ENCODE data around the gene TMEM50B.

Gene TMEM50B

DNA sequence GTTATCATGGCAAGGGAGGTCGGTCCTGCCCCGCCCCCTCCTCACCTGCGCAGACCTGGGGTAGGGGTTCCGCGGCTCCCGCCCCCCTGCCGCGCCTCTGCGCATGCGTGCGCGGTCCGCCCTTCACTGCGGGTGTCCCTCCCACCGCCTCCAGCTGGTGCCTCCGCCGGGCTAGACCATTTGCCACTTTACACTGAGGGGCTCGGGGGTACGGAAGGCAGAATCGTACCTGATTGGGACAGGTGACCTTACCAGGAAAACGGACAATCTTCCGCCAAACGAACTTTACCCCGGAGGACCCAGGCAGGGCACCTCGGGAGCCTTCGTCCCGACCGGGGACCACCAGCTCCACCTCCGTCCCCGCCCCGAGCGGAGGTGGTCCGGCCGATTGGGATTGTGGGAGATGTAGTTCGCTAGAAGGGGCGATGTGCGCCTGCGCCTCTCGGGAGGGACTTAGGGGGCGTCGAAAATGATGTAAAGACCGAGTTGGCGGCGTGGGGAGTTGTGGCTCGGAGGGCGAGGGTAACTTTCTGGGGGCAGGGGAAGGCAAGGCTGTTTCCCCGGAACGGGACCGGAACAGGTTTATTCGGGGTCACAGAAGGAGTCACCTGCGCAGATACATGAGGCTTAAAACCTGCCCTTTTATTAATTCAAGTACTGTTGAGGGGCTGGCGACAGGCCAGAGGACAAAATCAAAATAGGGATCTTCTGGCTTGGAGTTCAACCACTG, 11.8 kb upstream of the TMEM50B start, which contains the start of gene DNAJC28:
TSS of gene DNAJC28 (minus strand) at position 344 of the 730 bp plus-strand sequence. CDS start 2,323 bp downstream, outside the sequence.
- no peaks in the 10 kb centered on the region for H3K9me3 ChIP-seq (ENCODE audit: insufficient read depth, low read length, severe bottlenecking)
- no peaks in the 10 kb centered on the region for H3K36me3 ChIP-seq (ENCODE audit: insufficient read depth, low read length)
- ATAC-seq (ENCODE audit: insufficient read depth, low read depth) (peak; percentile 98), DNase-seq (peak; percentile 96)
- H3K4me1 ChIP-seq (ENCODE audit: insufficient read depth, low read length) = peaks cover 16% of the 10 kb centered on the region
- H3K9ac ChIP-seq (ENCODE audit: low read depth, low read length) = peak within 1 kb of the TSS; percentile 56
- peak within 1 kb of the TSS; percentile 73 for H3K27ac ChIP-seq (ENCODE audit: low read length)
- TF ChIP-seq EZH2 (IDR thresholded peaks at IDR 0.05; ENCODE audit: borderline replicate concordance, low read depth, low read length, severe bottlenecking) = no peak
- TF ChIP-seq, protein P1, sequence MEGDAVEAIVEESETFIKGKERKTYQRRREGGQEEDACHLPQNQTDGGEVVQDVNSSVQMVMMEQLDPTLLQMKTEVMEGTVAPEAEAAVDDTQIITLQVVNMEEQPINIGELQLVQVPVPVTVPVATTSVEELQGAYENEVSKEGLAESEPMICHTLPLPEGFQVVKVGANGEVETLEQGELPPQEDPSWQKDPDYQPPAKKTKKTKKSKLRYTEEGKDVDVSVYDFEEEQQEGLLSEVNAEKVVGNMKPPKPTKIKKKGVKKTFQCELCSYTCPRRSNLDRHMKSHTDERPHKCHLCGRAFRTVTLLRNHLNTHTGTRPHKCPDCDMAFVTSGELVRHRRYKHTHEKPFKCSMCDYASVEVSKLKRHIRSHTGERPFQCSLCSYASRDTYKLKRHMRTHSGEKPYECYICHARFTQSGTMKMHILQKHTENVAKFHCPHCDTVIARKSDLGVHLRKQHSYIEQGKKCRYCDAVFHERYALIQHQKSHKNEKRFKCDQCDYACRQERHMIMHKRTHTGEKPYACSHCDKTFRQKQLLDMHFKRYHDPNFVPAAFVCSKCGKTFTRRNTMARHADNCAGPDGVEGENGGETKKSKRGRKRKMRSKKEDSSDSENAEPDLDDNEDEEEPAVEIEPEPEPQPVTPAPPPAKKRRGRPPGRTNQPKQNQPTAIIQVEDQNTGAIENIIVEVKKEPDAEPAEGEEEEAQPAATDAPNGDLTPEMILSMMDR (IDR thresholded peaks at IDR 0.05; ENCODE audit: borderline replicate concordance, extremely low read depth, low read length, poor library complexity, severe bottlenecking) = no peak
- no peaks in the 10 kb centered on the region for H3K27me3 ChIP-seq (ENCODE audit: insufficient read depth, low read length, poor library complexity)
- no peaks in the 10 kb centered on the region for H3K79me2 ChIP-seq (ENCODE audit: insufficient read depth, low read length)
- H2AFZ ChIP-seq (ENCODE audit: low read depth, low read length) = peak within 1 kb of the TSS; percentile 91
- peak within 1 kb of the TSS; percentile 45 to 79 for H3K4me3 ChIP-seq (ENCODE audit: low read depth in 1 of 2, low read length in 2 of 2)
- H3K4me2 ChIP-seq (ENCODE audit: insufficient read depth, low read length) = peak within 1 kb of the TSS; percentile 69
- no peaks in the 10 kb centered on the region for H4K20me1 ChIP-seq (ENCODE audit: insufficient read depth, low read length)

DNA sequence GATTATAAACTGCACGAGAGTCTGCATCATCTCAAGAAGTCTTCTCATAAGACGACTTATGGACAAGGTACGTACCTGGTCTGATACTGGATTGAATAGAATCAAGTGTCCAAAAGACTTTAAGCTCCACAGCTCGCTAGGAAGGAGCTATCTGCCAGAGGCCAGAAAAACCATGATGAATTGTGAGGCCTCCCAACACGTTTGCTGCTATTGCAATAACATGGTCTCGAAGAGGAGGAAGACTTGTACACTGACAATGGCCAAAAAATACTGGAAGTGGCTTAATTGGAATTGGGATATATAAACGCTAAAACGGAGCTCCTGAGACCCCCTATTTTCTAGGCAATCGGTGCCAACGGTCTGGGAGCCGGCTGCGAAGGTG, 11.2 kb upstream of the TMEM50B start:
- Histone ChIP-seq H3K36me3 (ENCODE audit: insufficient read depth, low read length) (no peaks in the 10 kb centered on the region), H3K9ac (ENCODE audit: low read depth, low read length) (peak overlapping the region; percentile 56), H3K27me3 (ENCODE audit: insufficient read depth, low read length, poor library complexity) (no peaks in the 10 kb centered on the region), H3K4me3 (ENCODE audit: low read depth in 1 of 2, low read length in 2 of 2) (peak overlapping the region; percentile 45 to 79; a peak in 3 of 4 replicates), H2AFZ (ENCODE audit: low read depth, low read length) (peak overlapping the region; percentile 91), H3K4me2 (ENCODE audit: insufficient read depth, low read length) (peak overlapping the region; percentile 69), H3K4me1 (ENCODE audit: insufficient read depth, low read length) (peaks cover 16% of the 10 kb centered on the region), H3K79me2 (ENCODE audit: insufficient read depth, low read length) (no peaks in the 10 kb centered on the region), H4K20me1 (ENCODE audit: insufficient read depth, low read length) (no peaks in the 10 kb centered on the region), H3K27ac (ENCODE audit: low read length) (peak overlapping the region; percentile 73), H3K9me3 (ENCODE audit: insufficient read depth, low read length, severe bottlenecking) (no peaks in the 10 kb centered on the region)
- TF ChIP-seq EZH2 (IDR thresholded peaks at IDR 0.05; ENCODE audit: borderline replicate concordance, low read depth, low read length, severe bottlenecking) = no peak
- TF ChIP-seq, protein P1 (IDR thresholded peaks at IDR 0.05; ENCODE audit: borderline replicate concordance, extremely low read depth, low read length, poor library complexity, severe bottlenecking) = no peak
- no peak for ATAC-seq (ENCODE audit: insufficient read depth, low read depth)
- DNase-seq = no peak

DNA sequence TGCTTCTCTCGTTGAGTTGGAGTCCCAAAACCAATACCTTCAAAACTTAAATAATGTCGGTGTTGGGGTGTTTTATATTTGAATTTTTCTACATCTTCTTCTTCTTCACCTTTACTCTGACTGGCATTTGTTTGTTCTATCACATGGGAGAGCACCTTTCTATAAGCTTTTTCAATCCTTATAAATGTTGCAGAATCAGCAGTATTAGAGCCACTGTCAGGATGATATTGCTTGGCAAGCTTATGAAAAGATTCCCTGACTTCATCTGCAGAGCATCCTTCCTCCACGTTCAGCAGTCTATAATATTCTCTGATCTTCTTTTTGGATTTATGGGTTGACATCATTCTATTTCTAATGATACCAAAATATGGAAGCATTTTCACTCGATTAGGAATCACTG, 9.2 kb upstream of the TMEM50B start:
- no peak overlapping the region for H3K27ac ChIP-seq (ENCODE audit: low read length)
- no peak overlapping the region for H3K4me3 ChIP-seq (ENCODE audit: low read depth in 1 of 2, low read length in 2 of 2)
- peaks cover 16% of the 10 kb centered on the region for H3K4me1 ChIP-seq (ENCODE audit: insufficient read depth, low read length)
- no peak overlapping the region for H3K9ac ChIP-seq (ENCODE audit: low read depth, low read length)
- H3K27me3 ChIP-seq (ENCODE audit: insufficient read depth, low read length, poor library complexity) = no peaks in the 10 kb centered on the region
- H3K9me3 ChIP-seq (ENCODE audit: insufficient read depth, low read length, severe bottlenecking) = no peaks in the 10 kb centered on the region
- no peak for TF ChIP-seq EZH2 (IDR thresholded peaks at IDR 0.05; ENCODE audit: borderline replicate concordance, low read depth, low read length, severe bottlenecking)
- TF ChIP-seq, protein P1 (IDR thresholded peaks at IDR 0.05; ENCODE audit: borderline replicate concordance, extremely low read depth, low read length, poor library complexity, severe bottlenecking) = no peak
- no peak overlapping the region for H3K4me2 ChIP-seq (ENCODE audit: insufficient read depth, low read length)
- DNase-seq = no peak
- H2AFZ ChIP-seq (ENCODE audit: low read depth, low read length) = no peak overlapping the region
- H4K20me1 ChIP-seq (ENCODE audit: insufficient read depth, low read length) = no peaks in the 10 kb centered on the region
- no peak for ATAC-seq (ENCODE audit: insufficient read depth, low read depth)
- H3K79me2 ChIP-seq (ENCODE audit: insufficient read depth, low read length) = no peaks in the 10 kb centered on the region
- no peaks in the 10 kb centered on the region for H3K36me3 ChIP-seq (ENCODE audit: insufficient read depth, low read length)
